IPS-NIHi11 (cell line): ENCODE measurements around the gene ABCA1.
"Not testable (repeated sequence)": the region's sequence is repeated elsewhere in the genome, so short reads cannot be mapped to it uniquely, and the experiment has no call there.

Source experiments
- DNase-seq: peaks from one replicate; pipeline ENCODE4 v3.0.0; 2012; ENCODE audit warnings: mixed read lengths, low spot score

ABCA1 gene

GRCh38 chr9:104868303-104868686 lies 59.7 kb downstream of the ABCA1 start:
- no peak for DNase-seq

- no peak for DNase-seq
Measured at GRCh38 chr9:104866191-104866590, 61.8 kb downstream of the ABCA1 start.

DNA sequence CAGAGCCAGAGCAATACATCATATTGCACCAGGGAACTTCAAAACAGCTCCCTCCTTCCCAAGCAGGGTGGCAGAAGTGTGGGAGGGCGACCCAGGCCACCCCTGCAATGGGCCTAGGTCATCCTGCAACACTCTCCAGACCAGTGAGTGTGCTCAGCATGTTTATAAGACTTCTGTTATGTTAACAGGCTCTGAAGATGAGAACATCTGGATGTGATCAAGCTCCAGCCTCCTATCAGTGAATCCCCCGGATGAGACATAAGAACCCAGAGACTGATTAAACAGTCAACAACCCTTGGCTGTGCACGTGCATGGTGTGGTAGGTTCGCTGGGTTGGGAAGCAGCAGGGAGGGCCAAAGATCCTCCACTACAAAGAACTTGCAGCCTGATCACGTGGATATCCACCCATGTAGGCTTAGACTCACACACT lies 63.3 kb downstream of the ABCA1 start:
- no peak for DNase-seq

GRCh38 chr9:104863180-104863883 lies 64.6 kb downstream of the ABCA1 start:
- peak; percentile 87 for DNase-seq

DNA sequence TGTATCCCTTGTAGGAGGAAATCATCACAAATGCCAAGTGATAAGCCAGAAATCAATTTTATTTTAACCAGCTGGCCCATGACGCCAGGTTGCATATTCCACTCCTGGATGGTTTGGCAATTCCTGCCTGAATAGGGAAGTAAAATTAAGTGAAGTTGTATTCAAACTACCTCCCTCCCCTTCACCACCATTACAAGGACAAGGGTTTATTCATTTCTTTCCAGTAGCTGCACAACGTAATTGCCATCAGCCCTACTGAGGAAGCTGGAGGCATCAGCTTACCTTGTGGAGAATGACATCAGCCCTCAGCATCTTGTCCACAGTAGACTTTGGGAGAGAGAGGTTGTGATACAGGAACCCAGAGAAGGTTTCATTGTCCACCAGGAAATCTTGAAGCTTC lies 66.6 kb downstream of the ABCA1 start:
- DNase-seq: no peak

GRCh38 chr9:104860263-104860662 lies 67.7 kb downstream of the ABCA1 start:
- DNase-seq: no peak

- no peak for DNase-seq
Measured at GRCh38 chr9:104858846-104859245, 69.1 kb downstream of the ABCA1 start.

DNA sequence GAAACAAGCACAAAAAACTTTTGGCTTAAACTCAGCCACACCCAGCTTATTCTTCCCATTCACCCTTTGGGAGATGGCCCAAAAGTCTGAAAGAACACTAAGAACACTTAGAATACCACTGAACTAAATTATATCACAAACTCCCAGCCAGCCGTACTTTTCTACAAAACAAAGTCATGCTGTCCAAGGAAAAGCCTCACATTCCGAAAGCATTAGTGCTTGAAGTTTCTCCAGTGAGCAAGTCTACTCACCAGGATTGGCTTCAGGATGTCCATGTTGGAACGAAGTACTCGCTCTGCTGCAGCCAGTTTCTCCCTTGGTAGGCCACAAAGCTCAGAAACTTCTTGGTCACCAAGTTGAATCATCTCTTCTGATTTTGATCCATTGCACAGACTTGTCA lies 69.7 kb downstream of the ABCA1 start:
- no peak for DNase-seq

DNA sequence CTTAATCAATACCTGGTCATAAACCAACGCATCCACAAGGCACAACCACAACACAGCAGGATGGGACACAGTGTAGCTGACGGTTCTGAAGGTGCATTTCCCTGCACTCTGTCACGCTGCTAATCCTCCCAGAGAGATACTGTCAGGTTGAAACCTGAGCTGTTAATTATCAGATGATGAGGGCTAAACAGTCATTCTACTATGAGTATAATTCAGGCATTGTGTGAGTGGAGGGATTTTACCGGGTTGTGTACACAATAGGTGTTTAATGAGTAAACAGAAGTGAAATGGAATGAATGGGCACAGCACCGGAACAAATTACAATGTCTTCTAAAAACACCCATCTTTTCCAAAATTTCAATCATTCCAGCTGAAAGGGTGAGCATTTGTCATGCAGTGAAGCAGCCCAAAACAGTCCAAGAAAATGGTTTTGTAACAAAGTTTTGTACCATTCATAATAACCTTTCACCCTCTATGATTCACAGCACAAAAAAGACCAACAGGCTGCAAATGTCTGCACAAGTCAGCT lies 71.5 kb downstream of the ABCA1 start:
- DNase-seq: no peak

GRCh38 chr9:104855807-104856206 lies 72.1 kb downstream of the ABCA1 start:
- no peak for DNase-seq

DNA sequence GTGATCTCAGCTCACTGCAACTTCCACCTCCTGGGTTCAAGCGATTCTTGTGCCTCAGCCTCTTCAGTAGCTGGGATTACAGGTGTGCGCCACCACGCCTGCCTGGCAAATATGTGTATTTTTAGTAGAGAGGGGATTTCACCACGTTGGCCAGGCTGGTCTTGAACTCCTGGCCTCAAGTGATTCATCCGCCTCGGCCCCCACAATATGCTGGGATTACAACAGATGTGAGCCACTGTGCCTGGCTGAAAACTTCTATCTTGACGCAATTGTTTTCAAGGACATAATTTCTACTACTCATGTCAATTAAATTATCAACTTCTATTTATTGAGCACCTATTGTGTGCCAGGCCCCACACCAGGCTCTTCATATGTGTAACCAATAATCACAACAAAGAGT lies 72.7 kb downstream of the ABCA1 start:
- not testable (repeated sequence) for DNase-seq

- no peak for DNase-seq
Measured at GRCh38 chr9:104854613-104855012, 73.3 kb downstream of the ABCA1 start.

DNA sequence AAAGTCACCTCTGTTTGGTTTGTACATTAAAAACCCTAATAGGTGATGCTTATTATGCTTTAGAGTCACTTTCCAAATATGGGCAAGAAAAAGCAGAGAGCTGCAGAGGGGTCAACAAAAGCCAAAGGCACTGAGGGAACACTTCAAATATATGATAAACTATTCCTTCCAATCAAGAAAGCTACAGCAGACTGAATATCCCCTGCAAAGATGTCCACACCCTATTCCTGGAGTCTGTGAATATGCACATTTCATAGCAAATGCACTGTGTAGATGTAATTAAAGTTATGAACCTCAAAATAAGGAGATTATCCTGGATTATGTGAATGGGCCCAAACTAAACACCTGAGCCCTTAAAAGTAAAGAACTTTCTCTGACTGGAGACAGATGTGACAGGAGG lies 74.3 kb downstream of the ABCA1 start:
- DNase-seq: no peak

GRCh38 chr9:104853159-104853558 lies 74.8 kb downstream of the ABCA1 start:
- no peak for DNase-seq

GRCh38 chr9:104851546-104851920 lies 76.4 kb downstream of the ABCA1 start:
- no peak for DNase-seq

DNA sequence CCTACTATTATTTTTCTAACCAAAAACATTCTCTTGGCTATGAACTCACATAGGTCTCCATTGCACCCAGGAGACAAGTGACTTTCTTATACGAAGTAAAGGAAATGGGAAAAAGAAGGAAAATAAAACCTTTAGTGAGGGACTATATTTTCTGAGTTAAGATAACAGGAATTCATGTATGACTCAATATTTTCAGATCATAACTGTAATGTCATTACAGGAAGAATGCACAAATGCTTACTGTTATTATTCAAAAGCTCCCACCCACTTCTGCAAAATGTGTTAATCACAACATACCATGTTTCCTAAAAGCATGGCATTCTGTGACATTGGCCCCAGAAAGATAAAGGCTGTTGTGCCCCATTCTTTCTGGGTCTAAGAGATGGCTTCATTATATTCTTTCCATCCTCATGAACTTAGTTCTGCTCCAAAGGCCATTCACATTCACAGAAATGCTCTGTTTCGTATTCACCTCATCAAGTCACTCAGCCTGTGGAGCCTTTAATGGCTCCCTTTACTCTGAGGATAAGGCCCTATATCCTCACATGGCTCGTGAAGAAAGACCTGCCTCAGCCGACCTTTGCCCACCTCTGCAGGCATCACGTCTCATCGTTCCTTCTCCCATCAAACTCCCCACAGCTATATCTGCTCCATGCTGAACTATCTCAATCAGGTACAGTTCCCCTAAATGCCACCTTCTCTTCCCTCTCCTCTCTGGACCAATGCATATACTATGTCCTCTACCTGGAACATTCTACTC lies 77.0 kb downstream of the ABCA1 start:
- no peak for DNase-seq

DNA sequence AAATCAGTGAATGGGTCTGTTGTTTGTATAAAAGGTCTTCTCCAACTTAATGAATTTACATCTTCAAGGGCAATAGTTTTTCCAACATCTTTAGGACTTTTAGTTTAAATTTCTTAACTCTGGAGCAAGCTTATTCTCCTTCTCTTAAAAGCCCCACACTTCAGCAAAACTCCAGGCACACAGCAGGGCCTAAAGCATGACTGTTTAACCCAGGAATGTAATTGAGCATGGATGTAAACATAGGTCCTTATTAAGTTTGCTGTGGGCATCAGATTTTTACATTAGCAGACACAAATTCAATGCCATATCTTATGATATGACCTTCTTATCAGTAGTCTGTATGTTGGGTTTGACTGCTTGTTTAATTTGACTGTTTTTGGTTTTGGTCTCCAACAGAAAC lies 78.9 kb downstream of the ABCA1 start:
- DNase-seq: no peak

DNA sequence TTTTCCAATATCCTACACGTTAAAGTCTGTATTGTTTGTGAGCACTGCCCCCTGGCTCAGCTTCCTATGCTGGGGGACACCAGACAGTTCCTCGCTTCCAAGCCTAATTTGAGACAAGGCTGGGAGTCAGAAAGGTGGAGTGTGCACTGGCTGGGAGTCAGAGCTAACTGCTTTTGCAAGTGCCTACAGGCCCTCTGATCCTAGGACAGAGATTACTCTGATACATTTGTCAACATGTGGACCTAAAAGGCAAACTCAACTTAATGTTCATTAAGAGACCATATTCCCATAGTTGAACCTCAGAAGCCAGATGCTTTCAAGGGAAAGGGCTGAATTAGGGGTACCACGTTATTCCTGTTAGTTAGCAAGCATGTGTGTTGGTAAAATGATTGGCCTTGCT lies 83.2 kb downstream of the ABCA1 start:
- DNase-seq: no peak

GRCh38 chr9:104843644-104844240 lies 84.2 kb downstream of the ABCA1 start:
- no peak for DNase-seq

- no peak for DNase-seq
Measured at GRCh38 chr9:104842698-104843097, 85.3 kb downstream of the ABCA1 start.

DNA sequence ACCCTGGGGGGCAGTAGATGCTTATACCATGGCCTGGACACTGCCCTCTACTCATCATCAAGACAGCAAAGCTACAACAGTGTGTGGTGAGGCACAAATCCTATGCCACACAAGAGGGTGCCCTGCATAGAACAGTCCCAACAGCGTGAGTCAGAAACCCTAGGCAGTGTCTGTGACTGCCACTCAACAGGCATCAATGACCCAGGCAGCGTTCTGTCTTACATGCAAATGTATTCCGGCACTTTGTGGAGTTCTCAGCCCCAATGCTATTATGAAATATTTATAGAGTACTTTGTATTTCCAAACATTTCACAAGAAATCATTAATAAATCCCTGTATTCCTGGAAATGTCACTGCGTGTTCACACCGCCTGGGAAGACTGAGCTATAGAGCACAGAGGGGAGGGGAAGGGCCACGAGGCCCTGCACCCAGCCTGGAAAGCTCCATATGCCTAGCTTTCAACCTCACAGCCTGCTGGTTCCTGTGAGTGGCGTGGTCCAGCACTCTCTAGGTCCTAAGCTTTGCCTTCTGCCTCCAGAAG lies 86.3 kb downstream of the ABCA1 start:
- no peak for DNase-seq

GRCh38 chr9:104838958-104839357 lies 89.0 kb downstream of the ABCA1 start:
- DNase-seq: no peak

- no peak for DNase-seq
Measured at GRCh38 chr9:104836767-104837166, 91.2 kb downstream of the ABCA1 start.
